ENCODE results near the gene RPRD2. TPM values are rescaled to one million over a fixed set of nuclear protein-coding genes. Genes with fewer than 3 reads are reported as not detected.
A peak's percentile ranks its signal among the peaks of the same experiment; 100 is the strongest.

RPRD2 gene
- total RNA-seq, 2 experiments from 2014 or later: 27.1 to 27.9 TPM

DNA sequence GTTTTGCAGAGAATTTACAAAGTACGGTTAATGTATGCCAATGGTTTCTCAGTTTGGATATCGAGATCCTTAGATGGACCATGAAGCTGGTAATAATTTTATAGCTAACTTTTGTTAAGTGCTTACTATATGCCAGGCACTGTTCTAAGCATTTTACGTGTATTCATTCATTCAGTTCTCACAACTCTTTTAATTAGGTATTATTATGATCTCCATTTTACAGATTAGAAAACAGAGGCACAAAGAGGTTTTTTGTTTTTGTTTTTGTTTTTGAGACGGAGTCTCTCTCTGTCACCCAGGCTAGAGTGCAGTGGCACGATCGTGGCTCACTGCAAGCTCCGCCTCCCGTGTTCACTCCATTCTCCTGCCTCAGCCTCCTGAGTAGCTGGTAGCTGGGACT lies 7.2 kb downstream of the RPRD2 start:
- ChIA-PET CTCF (interaction anchor here (0.7 kb wide), 1 partner anchor 120 kb away, joined by 5 read pairs; no protein-coding TSS in a partner anchor), POLR2A (interaction anchor here (0.5 to 1.6 kb wide), 2 partner anchors 8 to 635 kb away, joined by 3 to 9 read pairs; partner anchors contain the start of gene RPRD2)
- H3K4me3 Mint-ChIP-seq: peak overlapping the region; percentile 69
- Histone ChIP-seq H3K27me3 (ENCODE audit: control insufficient read depth in 1 of 2, insufficient read depth in 2 of 2, low read length in 2 of 2) (no peaks in the 10 kb centered on the region), H3K9me3 (ENCODE audit: control insufficient read depth in 1 of 2, insufficient read depth in 1 of 2, low read length in 2 of 2) (no peaks in the 10 kb centered on the region), H3K36me3 (ENCODE audit: insufficient read depth, low read length) (peaks cover 6% of the 10 kb centered on the region), H3K4me3 (ENCODE audit: low read length) (no peak overlapping the region), H3K4me1 (ENCODE audit: insufficient read depth, low read length) (peaks cover 42% of the 10 kb centered on the region), H3K27ac (ENCODE audit: low read depth in 1 of 2, low read length in 2 of 2) (no peak overlapping the region)
- no peaks in the 10 kb centered on the region for H3K9me3 Mint-ChIP-seq
- H3K4me1 Mint-ChIP-seq (ENCODE audit: low read depth): peaks cover 77% of the 10 kb centered on the region
- H3K27me3 Mint-ChIP-seq: no peaks in the 10 kb centered on the region
- DNase-seq (no peak), ATAC-seq (ENCODE audit: poor library complexity) (no peak)
- peaks cover 14% of the 10 kb centered on the region for H3K36me3 Mint-ChIP-seq (ENCODE audit: low read depth)
- peak overlapping the region; percentile 27 for H3K27ac Mint-ChIP-seq
- TF ChIP-seq, protein P1, sequence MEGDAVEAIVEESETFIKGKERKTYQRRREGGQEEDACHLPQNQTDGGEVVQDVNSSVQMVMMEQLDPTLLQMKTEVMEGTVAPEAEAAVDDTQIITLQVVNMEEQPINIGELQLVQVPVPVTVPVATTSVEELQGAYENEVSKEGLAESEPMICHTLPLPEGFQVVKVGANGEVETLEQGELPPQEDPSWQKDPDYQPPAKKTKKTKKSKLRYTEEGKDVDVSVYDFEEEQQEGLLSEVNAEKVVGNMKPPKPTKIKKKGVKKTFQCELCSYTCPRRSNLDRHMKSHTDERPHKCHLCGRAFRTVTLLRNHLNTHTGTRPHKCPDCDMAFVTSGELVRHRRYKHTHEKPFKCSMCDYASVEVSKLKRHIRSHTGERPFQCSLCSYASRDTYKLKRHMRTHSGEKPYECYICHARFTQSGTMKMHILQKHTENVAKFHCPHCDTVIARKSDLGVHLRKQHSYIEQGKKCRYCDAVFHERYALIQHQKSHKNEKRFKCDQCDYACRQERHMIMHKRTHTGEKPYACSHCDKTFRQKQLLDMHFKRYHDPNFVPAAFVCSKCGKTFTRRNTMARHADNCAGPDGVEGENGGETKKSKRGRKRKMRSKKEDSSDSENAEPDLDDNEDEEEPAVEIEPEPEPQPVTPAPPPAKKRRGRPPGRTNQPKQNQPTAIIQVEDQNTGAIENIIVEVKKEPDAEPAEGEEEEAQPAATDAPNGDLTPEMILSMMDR (IDR thresholded peaks at IDR 0.05): no peak
- intact Hi-C loops (cut with DNase I, micrococcal nuclease): no loop called here

DNA sequence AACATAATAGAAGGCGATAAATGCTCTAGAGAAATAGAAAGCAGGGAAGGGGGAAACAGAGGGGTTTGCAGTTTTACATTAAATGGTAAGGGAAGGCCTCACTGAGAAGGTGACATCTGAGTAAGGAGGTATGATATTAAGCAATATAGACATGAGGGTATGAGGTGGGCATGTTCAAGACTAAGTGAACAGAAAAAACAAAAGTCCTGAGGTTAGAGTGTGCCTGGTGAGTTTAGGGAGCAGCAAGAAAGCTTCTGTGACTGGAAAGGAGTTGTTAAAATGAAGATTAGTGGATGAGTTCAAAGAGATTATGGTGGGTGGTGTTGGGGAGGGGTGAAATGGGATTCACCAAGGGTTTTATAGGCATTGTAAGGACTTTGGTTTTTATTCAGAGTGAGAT lies 8.6 kb downstream of the RPRD2 start:
- peak overlapping the region; percentile 1 for H3K27ac Mint-ChIP-seq
- no peaks in the 10 kb centered on the region for H3K27me3 ChIP-seq (ENCODE audit: control insufficient read depth in 1 of 2, insufficient read depth in 2 of 2, low read length in 2 of 2)
- no peaks in the 10 kb centered on the region for H3K27me3 Mint-ChIP-seq
- no peak overlapping the region for H3K4me3 Mint-ChIP-seq
- POLR2A ChIA-PET: interaction anchor here (1.1 to 1.6 kb wide), 2 partner anchors 9 to 10 kb away, joined by 4 to 9 read pairs; partner anchors contain the start of gene RPRD2
- no peaks in the 10 kb centered on the region for H3K9me3 ChIP-seq (ENCODE audit: control insufficient read depth in 1 of 2, insufficient read depth in 1 of 2, low read length in 2 of 2)
- peaks cover 6% of the 10 kb centered on the region for H3K36me3 ChIP-seq (ENCODE audit: insufficient read depth, low read length)
- DNase-seq: no peak
- peaks cover 4% of the 10 kb centered on the region for H3K36me3 Mint-ChIP-seq (ENCODE audit: low read depth)
- peaks cover 47% of the 10 kb centered on the region for H3K4me1 ChIP-seq (ENCODE audit: insufficient read depth, low read length)
- H3K4me1 Mint-ChIP-seq (ENCODE audit: low read depth): peaks cover 67% of the 10 kb centered on the region
- intact Hi-C loops (cut with DNase I, micrococcal nuclease): no loop called here
- H3K9me3 Mint-ChIP-seq: no peaks in the 10 kb centered on the region
- no peak overlapping the region for H3K4me3 ChIP-seq (ENCODE audit: low read length)
- TF ChIP-seq, protein P1 (IDR thresholded peaks at IDR 0.05): no peak
- CTCF ChIA-PET: no interaction called here
- no peak for ATAC-seq (ENCODE audit: poor library complexity)
- H3K27ac ChIP-seq (ENCODE audit: low read depth in 1 of 2, low read length in 2 of 2): no peak overlapping the region

DNA sequence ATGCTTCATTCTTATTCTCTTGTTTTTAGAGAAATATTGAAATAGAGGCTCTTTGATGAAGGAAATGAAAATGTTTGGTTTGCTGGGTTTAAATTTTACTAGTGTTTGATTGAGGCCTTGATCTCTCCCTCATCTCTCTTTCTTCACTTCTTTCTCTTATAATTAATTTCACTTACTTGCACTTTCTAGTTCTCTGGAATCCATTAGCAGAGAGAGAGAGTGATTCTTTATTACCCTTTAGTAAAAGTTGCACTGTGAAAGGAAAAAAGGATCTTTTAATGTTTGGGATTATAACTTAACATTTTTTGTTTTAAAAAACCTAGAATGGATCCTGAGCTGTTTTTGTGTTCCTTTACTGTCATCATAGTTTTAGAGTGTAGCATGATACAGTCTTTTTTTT lies 12.2 kb downstream of the RPRD2 start:
- DNase-seq: no peak
- Mint-ChIP-seq H3K36me3 (ENCODE audit: low read depth) (peaks cover 8% of the 10 kb centered on the region), H3K9me3 (no peaks in the 10 kb centered on the region), H3K27me3 (no peaks in the 10 kb centered on the region), H3K4me3 (no peak overlapping the region), H3K4me1 (ENCODE audit: low read depth) (peaks cover 64% of the 10 kb centered on the region), H3K27ac (peak overlapping the region; percentile 78)
- Histone ChIP-seq H3K27ac (ENCODE audit: low read depth in 1 of 2, low read length in 2 of 2) (no peak overlapping the region), H3K9me3 (ENCODE audit: control insufficient read depth in 1 of 2, insufficient read depth in 1 of 2, low read length in 2 of 2) (no peaks in the 10 kb centered on the region), H3K4me1 (ENCODE audit: insufficient read depth, low read length) (peaks cover 31% of the 10 kb centered on the region), H3K27me3 (ENCODE audit: control insufficient read depth in 1 of 2, insufficient read depth in 2 of 2, low read length in 2 of 2) (no peaks in the 10 kb centered on the region), H3K36me3 (ENCODE audit: insufficient read depth, low read length) (peaks cover 9% of the 10 kb centered on the region), H3K4me3 (ENCODE audit: low read length) (no peak overlapping the region)
- intact Hi-C loops (cut with DNase I, micrococcal nuclease): no loop called here
- TF ChIP-seq, protein P1 (IDR thresholded peaks at IDR 0.05): no peak
- ChIA-PET POLR2A (interaction anchor here (3.5 kb wide), 1 partner anchor 11 kb away, joined by 27 read pairs; the partner anchor contains the start of gene RPRD2), CTCF (no interaction called here)
- no peak for ATAC-seq (ENCODE audit: poor library complexity)
